ENCODE results near the gene MUCL3.

Gene MUCL3

GRCh38 chr6:30942338-30943060, 1.7 kb downstream of the MUCL3 start:
- Mint-ChIP-seq H3K4me3 (no peak overlapping the region), H3K27ac (no peak overlapping the region), H3K36me3 (ENCODE audit: low read depth) (no peaks in the 10 kb centered on the region), H3K27me3 (ENCODE audit: low read depth, poor library complexity) (peaks cover 51% of the 10 kb centered on the region), H3K4me1 (peaks cover 6% of the 10 kb centered on the region), H3K9me3 (no peaks in the 10 kb centered on the region)
- DNase-seq, result peak; percentile 91
- peak; percentile 43 for TF ChIP-seq CTCF (IDR thresholded peaks at IDR 0.05)

GRCh38 chr6:30944051-30944450, 3.3 kb downstream of the MUCL3 start:
- peaks cover 13% of the 10 kb centered on the region for H3K4me1 Mint-ChIP-seq
- no peaks in the 10 kb centered on the region for H3K36me3 Mint-ChIP-seq (ENCODE audit: low read depth)
- no peak overlapping the region for H3K4me3 Mint-ChIP-seq
- DNase-seq, result no peak
- TF ChIP-seq CTCF (IDR thresholded peaks at IDR 0.05), result no peak
- H3K27me3 Mint-ChIP-seq (ENCODE audit: low read depth, poor library complexity), result peaks cover 64% of the 10 kb centered on the region
- H3K27ac Mint-ChIP-seq, result no peak overlapping the region
- peaks cover 6% of the 10 kb centered on the region for H3K9me3 Mint-ChIP-seq

- no peak overlapping the region for H3K27ac Mint-ChIP-seq
- no peak for TF ChIP-seq CTCF (IDR thresholded peaks at IDR 0.05)
- H3K27me3 Mint-ChIP-seq (ENCODE audit: low read depth, poor library complexity), result peaks cover 66% of the 10 kb centered on the region
- no peak for DNase-seq
- H3K9me3 Mint-ChIP-seq, result peaks cover 16% of the 10 kb centered on the region
- H3K4me1 Mint-ChIP-seq, result peaks cover 13% of the 10 kb centered on the region
- no peak overlapping the region for H3K4me3 Mint-ChIP-seq
- H3K36me3 Mint-ChIP-seq (ENCODE audit: low read depth), result no peaks in the 10 kb centered on the region
Measured at GRCh38 chr6:30945281-30945680, 4.5 kb downstream of the MUCL3 start.

- H3K36me3 Mint-ChIP-seq (ENCODE audit: low read depth), result no peaks in the 10 kb centered on the region
- no peak overlapping the region for H3K27ac Mint-ChIP-seq
- H3K4me1 Mint-ChIP-seq, result peaks cover 13% of the 10 kb centered on the region
- peaks cover 27% of the 10 kb centered on the region for H3K9me3 Mint-ChIP-seq
- no peak for DNase-seq
- peaks cover 81% of the 10 kb centered on the region for H3K27me3 Mint-ChIP-seq (ENCODE audit: low read depth, poor library complexity)
- no peak overlapping the region for H3K4me3 Mint-ChIP-seq
- TF ChIP-seq CTCF (IDR thresholded peaks at IDR 0.05), result no peak
Measured at GRCh38 chr6:30947231-30947630, 6.5 kb downstream of the MUCL3 start.

GRCh38 chr6:30948811-30949210, 8.0 kb downstream of the MUCL3 start:
- no peak overlapping the region for H3K4me3 Mint-ChIP-seq
- no peaks in the 10 kb centered on the region for H3K36me3 Mint-ChIP-seq (ENCODE audit: low read depth)
- no peak overlapping the region for H3K27ac Mint-ChIP-seq
- H3K27me3 Mint-ChIP-seq (ENCODE audit: low read depth, poor library complexity), result peaks cover 83% of the 10 kb centered on the region
- no peak for TF ChIP-seq CTCF (IDR thresholded peaks at IDR 0.05)
- peaks cover 27% of the 10 kb centered on the region for H3K9me3 Mint-ChIP-seq
- DNase-seq, result no peak
- H3K4me1 Mint-ChIP-seq, result peaks cover 7% of the 10 kb centered on the region

GRCh38 chr6:30951907-30952469, 11.2 kb downstream of the MUCL3 start:
- no peak for TF ChIP-seq CTCF (IDR thresholded peaks at IDR 0.05)
- Mint-ChIP-seq H3K4me1 (peaks cover 31% of the 10 kb centered on the region), H3K27me3 (ENCODE audit: low read depth, poor library complexity) (peaks cover 89% of the 10 kb centered on the region), H3K27ac (no peak overlapping the region), H3K36me3 (ENCODE audit: low read depth) (no peaks in the 10 kb centered on the region), H3K9me3 (peaks cover 27% of the 10 kb centered on the region), H3K4me3 (no peak overlapping the region)
- DNase-seq, result no peak

Measured in nephron progenitor cell (in vitro differentiated cells).